Glutamatergic neuron (in vitro differentiated cells): ENCODE data around the gene ACBD6. TPM values are rescaled to one million over a fixed set of nuclear protein-coding genes. Genes with fewer than 3 reads are reported as not detected.

Experiments
- DNase-seq: peaks from one replicate; pipeline ENCODE4 v3.0.0; 2022
- H3K27ac Mint-ChIP-seq: one replicate; pipeline ENCODE4 v1.8.0; 2020; ENCODE audit warnings: mild to moderate bottlenecking, mixed read lengths, inconsistent platforms; ENCODE audit not compliant: unreplicated experiment
- H3K27me3 Mint-ChIP-seq: one replicate; pipeline ENCODE4 v1.8.0; 2020; ENCODE audit warnings: mild to moderate bottlenecking, moderate library complexity, mixed read lengths, inconsistent platforms; ENCODE audit not compliant: unreplicated experiment
- H3K36me3 Mint-ChIP-seq: one replicate; pipeline ENCODE4 v1.8.0; 2020; ENCODE audit warnings: mild to moderate bottlenecking, mixed read lengths, inconsistent platforms; ENCODE audit not compliant: unreplicated experiment
- H3K4me1 Mint-ChIP-seq: one replicate; pipeline ENCODE4 v1.8.0; 2020; ENCODE audit warnings: mild to moderate bottlenecking, low read depth, mixed read lengths, inconsistent platforms; ENCODE audit not compliant: unreplicated experiment
- H3K4me3 Mint-ChIP-seq: one replicate; pipeline ENCODE4 v1.8.0; 2020; ENCODE audit warnings: mild to moderate bottlenecking, mixed read lengths, inconsistent platforms; ENCODE audit not compliant: unreplicated experiment
- H3K9me3 Mint-ChIP-seq: one replicate; pipeline ENCODE4 v1.8.0; 2020; ENCODE audit warnings: mild to moderate bottlenecking, moderate library complexity, mixed read lengths, inconsistent platforms; ENCODE audit not compliant: unreplicated experiment
- CTCF ChIP-seq: fragments of 200-600 bp; sonication (generic); IDR thresholded peaks from one replicate; pipeline ENCODE4 v1.5.0; 2021; ENCODE audit not compliant: partially characterized antibody, unreplicated experiment
- total RNA-seq: library from RNA; stranded (reverse); fragmentation: NEBNext Ultra II Directional; extraction: Animal tissue kit (Norgen Biotek cat#: 25700); gene quantifications from one replicate; pipeline ENCODE4 v1.2.1, GENCODE V29; 2021; ENCODE audit not compliant: unreplicated experiment

ACBD6 gene
- total RNA-seq, 1 donor from 2014 or later = 52.9 TPM

- H3K27ac Mint-ChIP-seq = no peak overlapping the region
- H3K9me3 Mint-ChIP-seq = peaks cover 4% of the 10 kb centered on the region
- H3K4me1 Mint-ChIP-seq = peaks cover 28% of the 10 kb centered on the region
- H3K4me3 Mint-ChIP-seq = no peak overlapping the region
- no peak for TF ChIP-seq CTCF
- no peaks in the 10 kb centered on the region for H3K36me3 Mint-ChIP-seq
- H3K27me3 Mint-ChIP-seq = peaks cover 6% of the 10 kb centered on the region
- no peak for DNase-seq
These were observed 245.9 kb downstream of the ACBD6 start for GRCh38 chr1:180256341-180257027.

GRCh38 chr1:180255536-180256340, 246.6 kb downstream of the ACBD6 start:
- H3K4me1 Mint-ChIP-seq = peaks cover 30% of the 10 kb centered on the region
- H3K27me3 Mint-ChIP-seq = peaks cover 6% of the 10 kb centered on the region
- peak; percentile 68 for DNase-seq
- H3K4me3 Mint-ChIP-seq = no peak overlapping the region
- no peak overlapping the region for H3K27ac Mint-ChIP-seq
- peaks cover 4% of the 10 kb centered on the region for H3K9me3 Mint-ChIP-seq
- TF ChIP-seq CTCF = no peak
- no peaks in the 10 kb centered on the region for H3K36me3 Mint-ChIP-seq

GRCh38 chr1:180254854-180255253, 247.5 kb downstream of the ACBD6 start:
- no peak overlapping the region for H3K27ac Mint-ChIP-seq
- peaks cover 6% of the 10 kb centered on the region for H3K9me3 Mint-ChIP-seq
- H3K4me3 Mint-ChIP-seq = peak overlapping the region; percentile 20
- no peak for TF ChIP-seq CTCF
- peaks cover 8% of the 10 kb centered on the region for H3K27me3 Mint-ChIP-seq
- peaks cover 35% of the 10 kb centered on the region for H3K4me1 Mint-ChIP-seq
- DNase-seq = no peak
- H3K36me3 Mint-ChIP-seq = no peaks in the 10 kb centered on the region

GRCh38 chr1:180254496-180254819, 247.9 kb downstream of the ACBD6 start:
- H3K4me1 Mint-ChIP-seq = peaks cover 39% of the 10 kb centered on the region
- no peak overlapping the region for H3K27ac Mint-ChIP-seq
- peaks cover 6% of the 10 kb centered on the region for H3K9me3 Mint-ChIP-seq

More at GRCh38 chr1:180254496-180254819, 247.9 kb downstream of the ACBD6 start:
- no peak for DNase-seq
- Mint-ChIP-seq H3K4me3 (peak overlapping the region; percentile 20), H3K36me3 (no peaks in the 10 kb centered on the region), H3K27me3 (peaks cover 11% of the 10 kb centered on the region)
- TF ChIP-seq CTCF = no peak
